Measurements from ENCODE around the gene FLII. TPM values are rescaled to one million over a fixed set of nuclear protein-coding genes. Genes with fewer than 3 reads are reported as not detected.

The FLII gene
- total RNA-seq, 1 experiment from 2014 or later: 564 TPM

DNA sequence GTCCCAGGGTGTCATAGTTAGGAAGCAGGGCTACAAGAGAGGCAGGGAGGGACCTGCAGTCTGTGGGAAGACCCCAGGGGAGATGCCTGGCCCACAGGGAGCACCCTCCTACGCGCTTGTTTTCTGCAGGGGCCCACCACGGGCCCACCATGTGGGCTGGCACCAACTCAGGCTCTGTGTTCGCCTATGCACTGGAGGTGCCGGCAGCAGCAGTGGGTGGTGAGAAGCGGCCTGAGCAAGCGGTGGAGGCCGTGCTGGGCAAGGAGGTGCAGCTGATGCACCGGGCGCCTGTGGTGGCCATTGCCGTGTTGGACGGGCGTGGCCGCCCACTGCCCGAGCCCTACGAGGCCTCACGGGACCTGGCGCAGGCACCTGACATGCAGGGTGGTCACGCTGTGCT is 18.1 kb downstream of the FLII start:
- Mint-ChIP-seq H3K36me3 (ENCODE audit: insufficient read depth, unreplicated experiment) (peaks cover 34% of the 10 kb centered on the region), H3K9me3 (ENCODE audit: unreplicated experiment) (no peaks in the 10 kb centered on the region), H3K4me1 (ENCODE audit: insufficient read depth, unreplicated experiment) (peaks cover 9% of the 10 kb centered on the region), H3K27ac (ENCODE audit: low read depth, unreplicated experiment) (no peak overlapping the region), H3K4me3 (ENCODE audit: unreplicated experiment) (no peak overlapping the region), H3K27me3 (ENCODE audit: insufficient read depth, unreplicated experiment) (no peaks in the 10 kb centered on the region)
- CTCF ChIA-PET: no interaction called here
- POLR2A ChIA-PET: no interaction called here
- DNase-seq (ENCODE audit: unreplicated experiment): no peak
- intact Hi-C loops (cut with micrococcal nuclease): no loop called here
- TF ChIP-seq CTCF (IDR thresholded peaks at IDR 0.05; ENCODE audit: unreplicated experiment): no peak
- no TSS peak for BruUV-seq (replicated peaks)

DNA sequence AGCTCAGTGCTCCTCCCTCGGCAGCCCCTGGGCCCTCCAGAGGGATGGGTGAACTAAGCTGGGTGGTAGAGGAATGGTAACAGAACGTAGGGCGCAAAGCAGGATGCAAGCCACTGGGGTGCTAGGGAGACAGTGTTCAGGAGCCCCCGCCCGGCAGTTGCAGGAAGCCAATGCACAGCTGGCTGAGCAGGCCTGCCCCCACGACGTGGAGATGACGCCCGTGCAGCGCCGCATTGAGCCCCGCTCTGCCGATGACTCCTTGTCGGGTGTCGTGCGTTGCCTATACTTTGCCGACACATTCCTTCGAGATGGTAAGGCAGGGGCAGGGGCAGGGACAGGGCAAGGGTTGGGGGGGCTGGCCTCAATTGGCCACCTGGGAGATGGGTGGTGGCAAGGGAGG is 20.2 kb downstream of the FLII start:
- ChIA-PET CTCF (interaction anchor here (0.6 to 0.7 kb wide), 2 partner anchors 11 to 1014 kb away, joined by 4 to 5 read pairs; no protein-coding TSS in a partner anchor), POLR2A (no interaction called here)
- Mint-ChIP-seq H3K27ac (ENCODE audit: low read depth, unreplicated experiment) (no peak overlapping the region), H3K4me3 (ENCODE audit: unreplicated experiment) (no peak overlapping the region), H3K27me3 (ENCODE audit: insufficient read depth, unreplicated experiment) (no peaks in the 10 kb centered on the region), H3K4me1 (ENCODE audit: insufficient read depth, unreplicated experiment) (peaks cover 15% of the 10 kb centered on the region), H3K36me3 (ENCODE audit: insufficient read depth, unreplicated experiment) (peaks cover 23% of the 10 kb centered on the region), H3K9me3 (ENCODE audit: unreplicated experiment) (no peaks in the 10 kb centered on the region)
- intact Hi-C loops (cut with micrococcal nuclease): no loop called here
- no TSS peak for BruUV-seq (replicated peaks)
- DNase-seq (ENCODE audit: unreplicated experiment): no peak
- TF ChIP-seq CTCF (IDR thresholded peaks at IDR 0.05; ENCODE audit: unreplicated experiment): no peak

GRCh38 chr17:18237461-18237860 is 21.1 kb downstream of the FLII start:
- no peak overlapping the region for H3K27ac Mint-ChIP-seq (ENCODE audit: low read depth, unreplicated experiment)
- no peak for DNase-seq (ENCODE audit: unreplicated experiment)
- H3K27me3 Mint-ChIP-seq (ENCODE audit: insufficient read depth, unreplicated experiment): no peaks in the 10 kb centered on the region
- H3K4me3 Mint-ChIP-seq (ENCODE audit: unreplicated experiment): no peak overlapping the region
- H3K36me3 Mint-ChIP-seq (ENCODE audit: insufficient read depth, unreplicated experiment): peaks cover 14% of the 10 kb centered on the region
- no peak for TF ChIP-seq CTCF (IDR thresholded peaks at IDR 0.05; ENCODE audit: unreplicated experiment)
- ChIA-PET CTCF (interaction anchor here (0.6 to 0.9 kb wide), 2 partner anchors 10 to 1015 kb away, joined by 3 to 4 read pairs; no protein-coding TSS in a partner anchor), POLR2A (interaction anchor here (2.3 kb wide), 1 partner anchor 19 kb away, joined by 13 read pairs; no protein-coding TSS in a partner anchor)
- peaks cover 15% of the 10 kb centered on the region for H3K4me1 Mint-ChIP-seq (ENCODE audit: insufficient read depth, unreplicated experiment)
- no peaks in the 10 kb centered on the region for H3K9me3 Mint-ChIP-seq (ENCODE audit: unreplicated experiment)
- intact Hi-C loops (cut with micrococcal nuclease): no loop called here
- no TSS peak for BruUV-seq (replicated peaks)

DNA sequence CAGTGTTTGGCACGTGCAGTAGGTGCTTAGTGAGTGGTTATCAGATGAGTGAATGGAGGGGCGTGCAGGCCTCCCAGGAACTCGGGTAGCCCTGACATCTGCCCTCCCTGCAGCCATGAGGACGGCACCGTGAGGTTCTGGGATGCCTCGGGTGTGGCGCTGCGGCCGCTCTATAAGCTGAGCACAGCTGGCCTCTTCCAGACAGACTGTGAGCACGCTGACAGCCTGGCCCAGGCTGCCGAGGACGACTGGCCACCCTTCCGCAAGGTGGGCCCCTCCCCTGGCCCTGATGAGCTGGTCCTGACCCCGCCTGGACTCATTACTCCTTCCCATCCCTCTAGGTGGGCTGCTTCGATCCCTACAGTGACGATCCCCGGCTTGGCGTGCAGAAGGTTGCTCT is 22.0 kb downstream of the FLII start:
- intact Hi-C loops (cut with micrococcal nuclease): no loop called here
- ChIA-PET POLR2A (interaction anchor here (1.0 to 2.3 kb wide), 3 partner anchors 10 to 39 kb away, joined by 3 to 13 read pairs (median 3); no protein-coding TSS in a partner anchor), CTCF (interaction anchor here (0.7 to 1.8 kb wide), 5 partner anchors 11 to 97 kb away, joined by 3 to 8 read pairs (median 3); no protein-coding TSS in a partner anchor)
- peaks cover 13% of the 10 kb centered on the region for H3K36me3 Mint-ChIP-seq (ENCODE audit: insufficient read depth, unreplicated experiment)
- no peaks in the 10 kb centered on the region for H3K9me3 Mint-ChIP-seq (ENCODE audit: unreplicated experiment)
- no peak for TF ChIP-seq CTCF (IDR thresholded peaks at IDR 0.05; ENCODE audit: unreplicated experiment)
- no peak for DNase-seq (ENCODE audit: unreplicated experiment)
- BruUV-seq (replicated peaks): no TSS peak
- peak overlapping the region; percentile 73 for H3K27ac Mint-ChIP-seq (ENCODE audit: low read depth, unreplicated experiment)
- H3K4me3 Mint-ChIP-seq (ENCODE audit: unreplicated experiment): peak overlapping the region; percentile 15
- peaks cover 15% of the 10 kb centered on the region for H3K4me1 Mint-ChIP-seq (ENCODE audit: insufficient read depth, unreplicated experiment)
- H3K27me3 Mint-ChIP-seq (ENCODE audit: insufficient read depth, unreplicated experiment): no peaks in the 10 kb centered on the region
